Skeletal muscle tissue (tissue), 4 donors: Measurements from ENCODE around the gene TYROBP. TPM values are rescaled to one million over a fixed set of nuclear protein-coding genes. Genes with fewer than 3 reads are reported as not detected.
A peak's percentile ranks its signal among the peaks of the same experiment; 100 is the strongest.

ENCODE experiments used
- H3K27ac ChIP-seq: one replicate; pipeline ENCODE4 v1.7.0; 2013; ENCODE audit warnings: mild to moderate bottlenecking, low read depth, low read length, inconsistent platforms
- H3K27me3 ChIP-seq, 3 donors: one replicate each; pipeline ENCODE4 v1.7.0; 2013; ENCODE audit warnings: low read length in 3 of 3; ENCODE audit not compliant: control insufficient read depth in 3 of 3, insufficient read depth in 3 of 3
- H3K36me3 ChIP-seq, 3 donors: one replicate each; pipeline ENCODE4 v1.7.0; 2013; ENCODE audit warnings: low read length in 3 of 3; ENCODE audit not compliant: control insufficient read depth in 3 of 3, insufficient read depth in 3 of 3
- H3K4me1 ChIP-seq, 3 donors: one replicate each; pipeline ENCODE4 v1.7.0; 2013; ENCODE audit warnings: low read length in 3 of 3, mild to moderate bottlenecking in 3 of 3; ENCODE audit not compliant: control insufficient read depth in 3 of 3, insufficient read depth in 3 of 3
- H3K4me3 ChIP-seq, 3 donors: one replicate each; pipeline ENCODE4 v1.7.0; 2013; ENCODE audit warnings: low read length in 3 of 3
- H3K9ac ChIP-seq, 3 donors: one replicate each; pipeline ENCODE4 v1.7.0; 2013; ENCODE audit warnings: low read length in 3 of 3, mild to moderate bottlenecking in 3 of 3, moderate library complexity in 2 of 3, low read depth in 1 of 3
- H3K9me3 ChIP-seq, 3 donors: one replicate each; pipeline ENCODE4 v1.7.0; 2013; ENCODE audit warnings: low read length in 3 of 3; ENCODE audit not compliant: control insufficient read depth in 3 of 3
- total RNA-seq: library from RNA; depleted of rRNA; stranded (reverse); fragments of >200 nt; gene quantifications from one replicate; pipeline ENCODE4 v1.2.3, GENCODE V29; 2014
- donor health status: Osteomylitis.

TYROBP gene
- total RNA-seq, 1 donor from 2014 or later, result 9.9 TPM

GRCh38 chr19:35863018-35863417, 45.1 kb downstream of the TYROBP start:
- H3K36me3 ChIP-seq, result no peaks in the 10 kb centered on the region
- H3K4me1 ChIP-seq, result peaks cover 0 to under 1% (median 0%) of the 10 kb centered on the region in 3 donors
- H3K9ac ChIP-seq, result no peak overlapping the region
- no peak overlapping the region for H3K4me3 ChIP-seq
- no peak overlapping the region for H3K27ac ChIP-seq
- no peaks in the 10 kb centered on the region for H3K9me3 ChIP-seq
- H3K27me3 ChIP-seq, result peaks cover 56 to 69% (median 62%) of the 10 kb centered on the region in 3 donors

- no peaks in the 10 kb centered on the region for H3K4me1 ChIP-seq
- H3K36me3 ChIP-seq, result no peaks in the 10 kb centered on the region
- no peak overlapping the region for H3K4me3 ChIP-seq
- H3K9me3 ChIP-seq, result no peaks in the 10 kb centered on the region
- H3K27ac ChIP-seq, result no peak overlapping the region
- H3K9ac ChIP-seq, result no peak overlapping the region
- H3K27me3 ChIP-seq, result peaks cover 53 to 66% (median 65%) of the 10 kb centered on the region in 3 donors
Measured at GRCh38 chr19:35862528-35862927, 45.6 kb downstream of the TYROBP start.

GRCh38 chr19:35861640-35862160, 46.4 kb downstream of the TYROBP start:
- Histone ChIP-seq H3K36me3 (no peaks in the 10 kb centered on the region), H3K27me3 (peaks cover 59 to 74% (median 67%) of the 10 kb centered on the region in 3 donors), H3K4me1 (peaks cover 0 to 3% (median 2%) of the 10 kb centered on the region in 3 donors), H3K4me3 (no peak overlapping the region), H3K9me3 (no peaks in the 10 kb centered on the region), H3K9ac (no peak overlapping the region), H3K27ac (no peak overlapping the region)

GRCh38 chr19:35860818-35861639, 47.1 kb downstream of the TYROBP start:
- Histone ChIP-seq H3K4me3 (no peak overlapping the region), H3K9me3 (no peaks in the 10 kb centered on the region), H3K27me3 (peaks cover 60 to 75% (median 67%) of the 10 kb centered on the region in 3 donors)

GRCh38 chr19:35860436-35860817, 47.7 kb downstream of the TYROBP start:
- Histone ChIP-seq H3K36me3 (no peaks in the 10 kb centered on the region), H3K27me3 (peaks cover 66 to 75% (median 67%) of the 10 kb centered on the region in 3 donors), H3K9me3 (no peaks in the 10 kb centered on the region), H3K4me1 (peaks cover 0 to 3% (median 2%) of the 10 kb centered on the region in 3 donors), H3K4me3 (no peak overlapping the region), H3K9ac (no peak overlapping the region), H3K27ac (no peak overlapping the region)

More at GRCh38 chr19:35860818-35861639, 47.1 kb downstream of the TYROBP start:
- H3K36me3 ChIP-seq, result no peaks in the 10 kb centered on the region
- no peak overlapping the region for H3K27ac ChIP-seq
- peaks cover 0 to 3% (median 2%) of the 10 kb centered on the region in 3 donors for H3K4me1 ChIP-seq
- no peak overlapping the region for H3K9ac ChIP-seq

GRCh38 chr19:35859414-35859813, 48.7 kb downstream of the TYROBP start:
- H3K4me1 ChIP-seq, result peaks cover 0 to 3% (median 2%) of the 10 kb centered on the region in 3 donors
- no peak overlapping the region for H3K4me3 ChIP-seq
- H3K9me3 ChIP-seq, result no peaks in the 10 kb centered on the region
- H3K27me3 ChIP-seq, result peaks cover 71 to 79% (median 77%) of the 10 kb centered on the region in 3 donors
- no peak overlapping the region for H3K27ac ChIP-seq
- H3K9ac ChIP-seq, result no peak overlapping the region
- no peaks in the 10 kb centered on the region for H3K36me3 ChIP-seq

GRCh38 chr19:35858311-35858710, 49.8 kb downstream of the TYROBP start:
- Histone ChIP-seq H3K9ac (no peak overlapping the region), H3K36me3 (no peaks in the 10 kb centered on the region), H3K4me1 (peaks cover 0 to 3% (median 2%) of the 10 kb centered on the region in 3 donors), H3K4me3 (no peak overlapping the region), H3K27ac (no peak overlapping the region), H3K9me3 (no peaks in the 10 kb centered on the region), H3K27me3 (peaks cover 71 to 82% (median 79%) of the 10 kb centered on the region in 3 donors)

GRCh38 chr19:35856546-35857149, 51.4 kb downstream of the TYROBP start, which contains the start of gene KIRREL2:
Gene KIRREL2 (plus strand): TSS chr19:35856911. CDS start chr19:35857120, 209 bp downstream.
- H3K4me3 ChIP-seq, result peak within 1 kb of the TSS in 2 of 3 donors; percentile 35 to 40
- H3K27me3 ChIP-seq, result peaks cover 75 to 84% (median 79%) of the 10 kb centered on the region in 3 donors
- peaks cover 0 to 3% (median 2%) of the 10 kb centered on the region in 3 donors for H3K4me1 ChIP-seq
- no peaks in the 10 kb centered on the region for H3K9me3 ChIP-seq
- H3K27ac ChIP-seq, result no peak within 1 kb of the TSS
- no peaks in the 10 kb centered on the region for H3K36me3 ChIP-seq
- no peak within 1 kb of the TSS for H3K9ac ChIP-seq
